Measurements from ENCODE around the gene TRPM1.

TRPM1 gene

GRCh38 chr15:31131853-31132375 is 30.4 kb upstream of the TRPM1 start:
- TF ChIP-seq CTCF (conservative IDR thresholded peaks at IDR 0.05; ENCODE audit: low read depth, low read length), result no peak
- no peak for DNase-seq (ENCODE audit: low read depth)
- H3K4me3 ChIP-seq (ENCODE audit: low read depth, low read length), result no peak overlapping the region

GRCh38 chr15:31130576-31131237 is 29.2 kb upstream of the TRPM1 start:
- TF ChIP-seq CTCF (conservative IDR thresholded peaks at IDR 0.05; ENCODE audit: low read depth, low read length), result no peak
- DNase-seq (ENCODE audit: low read depth), result no peak
- H3K4me3 ChIP-seq (ENCODE audit: low read depth, low read length), result no peak overlapping the region

- DNase-seq (ENCODE audit: low read depth), result no peak
- H3K4me3 ChIP-seq (ENCODE audit: low read depth, low read length), result no peak overlapping the region
- TF ChIP-seq CTCF (conservative IDR thresholded peaks at IDR 0.05; ENCODE audit: low read depth, low read length), result no peak
Observed at GRCh38 chr15:31129769-31130303, 28.3 kb upstream of the TRPM1 start.

GRCh38 chr15:31128919-31129768 is 27.6 kb upstream of the TRPM1 start:
- peak; percentile 76 for DNase-seq (ENCODE audit: low read depth)
- no peak overlapping the region for H3K4me3 ChIP-seq (ENCODE audit: low read depth, low read length)
- peak; percentile 99 for TF ChIP-seq CTCF (conservative IDR thresholded peaks at IDR 0.05; ENCODE audit: low read depth, low read length)

GRCh38 chr15:31128477-31128876 is 27.0 kb upstream of the TRPM1 start:
- no peak for DNase-seq (ENCODE audit: low read depth)
- no peak overlapping the region for H3K4me3 ChIP-seq (ENCODE audit: low read depth, low read length)
- TF ChIP-seq CTCF (conservative IDR thresholded peaks at IDR 0.05; ENCODE audit: low read depth, low read length), result no peak

GRCh38 chr15:31127596-31128261 is 26.2 kb upstream of the TRPM1 start:
- no peak for DNase-seq (ENCODE audit: low read depth)
- no peak for TF ChIP-seq CTCF (conservative IDR thresholded peaks at IDR 0.05; ENCODE audit: low read depth, low read length)

More at GRCh38 chr15:31127596-31128261, 26.2 kb upstream of the TRPM1 start:
- H3K4me3 ChIP-seq (ENCODE audit: low read depth, low read length), result no peak overlapping the region

Data from choroid plexus epithelial cell (primary cell).